ENCODE data around the gene CD200R1. TPM values are rescaled to one million over a fixed set of nuclear protein-coding genes. Genes with fewer than 3 reads are reported as not detected.

The CD200R1 gene
- total RNA-seq, 1 experiment from 2014 or later: not detected

DNA sequence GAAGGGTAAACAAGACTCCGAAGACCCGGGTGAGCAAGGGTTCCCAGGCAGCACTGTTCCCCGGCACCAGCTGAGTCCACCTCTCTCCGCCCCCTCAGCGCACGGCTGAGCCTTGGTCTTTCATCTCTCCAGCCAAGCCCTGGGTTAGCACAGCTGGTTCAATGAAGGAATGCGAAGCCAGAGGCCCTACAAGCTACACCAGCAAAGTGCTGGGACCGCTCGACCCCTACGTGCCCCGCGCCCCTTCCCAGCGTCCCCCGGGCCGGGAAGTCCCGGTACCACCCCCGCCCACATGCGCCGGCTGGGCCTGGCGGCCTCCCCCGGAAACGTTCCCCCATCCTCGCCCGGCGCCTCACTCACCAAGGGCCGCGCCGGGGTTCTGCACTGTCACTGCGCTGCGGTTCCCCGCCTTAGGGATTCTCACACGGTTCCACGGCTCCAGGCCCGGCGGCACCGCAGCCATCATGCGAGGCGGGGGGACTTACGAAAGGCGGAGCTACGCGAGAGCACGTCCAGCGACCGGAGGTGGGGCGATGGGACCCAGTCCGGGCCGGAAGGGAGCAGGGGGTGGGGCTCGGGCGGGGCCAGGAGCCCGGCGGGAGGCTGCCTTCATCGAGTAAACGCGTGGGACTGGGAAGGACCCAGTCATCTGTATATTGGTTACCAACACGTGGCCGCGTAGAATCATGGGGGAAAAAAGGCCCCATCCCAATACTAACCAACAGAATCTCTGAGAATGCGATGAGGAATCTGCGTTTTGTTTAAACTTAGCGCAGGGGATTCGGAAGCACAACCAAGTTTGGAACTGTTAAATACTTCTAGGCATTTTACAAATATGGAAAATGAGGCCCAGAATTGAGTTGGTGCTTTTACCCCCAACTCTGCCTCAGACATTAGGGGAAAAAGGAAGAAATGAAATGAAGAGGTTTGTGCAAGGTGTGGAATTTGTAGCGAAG is 44.6 kb upstream of the CD200R1 start:
- Histone ChIP-seq H3K79me2 (ENCODE audit: insufficient read depth, low read length) (peaks cover 11% of the 10 kb centered on the region; the same call in 1 of the 2 replicates), H3K4me2 (ENCODE audit: insufficient read depth, insufficient read length, low read length) (peak overlapping the region; percentile 88)
- WGBS (ENCODE audit: extremely low coverage, insufficient read length, low lambda C conversion rate): no CpG with 5 or more reads among the region's 63 CpGs

More for the DNA sequence above, 44.6 kb upstream of the CD200R1 start:
- H2BK120ac ChIP-seq (ENCODE audit: low read depth, low read length, poor library complexity, severe bottlenecking): no peak overlapping the region
- Mint-ChIP-seq H3K27ac (peak overlapping the region; percentile 96 to 98 (median 98)), H3K9me3 (peaks cover 2 to 6% of the 10 kb centered on the region in 2 experiments; a peak in 2 of 5 replicates), H3K36me3 (ENCODE audit: insufficient read depth in 1 of 3, low read depth in 3 of 3) (peaks cover 8 to 40% (median 28%) of the 10 kb centered on the region in 3 experiments; a peak in 6 of 7 replicates), H3K4me1 (peaks cover 26 to 32% of the 10 kb centered on the region in 2 experiments), H3K4me3 (peak overlapping the region; percentile 89 to 95), H3K27me3 (ENCODE audit: low read depth) (no peaks in the 10 kb centered on the region; the same call in none of the 2 replicates)
- no peak overlapping the region for H2BK5ac ChIP-seq (ENCODE audit: insufficient read length, low read length)
- peak overlapping the region; percentile 51 for H2AFZ ChIP-seq (ENCODE audit: low read length)
- peak overlapping the region; percentile 83 for H3K18ac ChIP-seq (ENCODE audit: insufficient read length, low read depth, low read length)
- H3K23ac ChIP-seq (ENCODE audit: insufficient read length, low read depth, low read length): no peak overlapping the region
- no peak overlapping the region for H3K56ac ChIP-seq (ENCODE audit: insufficient read length, low read depth, low read length)
- no peak overlapping the region for H4K8ac ChIP-seq (replicated peaks; ENCODE audit: insufficient read length, low read depth, low read length)
- H3T11ph ChIP-seq (ENCODE audit: low read length): no peak overlapping the region
- H3K14ac ChIP-seq (ENCODE audit: insufficient read depth, low read length): peak overlapping the region; percentile 87
- H2AK5ac ChIP-seq (ENCODE audit: insufficient read length, low read length): no peak overlapping the region
- H2BK15ac ChIP-seq (ENCODE audit: low read depth, low read length): no peak overlapping the region
- TF ChIP-seq CTCF (conservative IDR thresholded peaks at IDR 0.05): no peak
- H4K5ac ChIP-seq (ENCODE audit: insufficient read length, low read depth, low read length): no peak overlapping the region
- DNase-seq: peak; percentile 94
- H4K20me1 ChIP-seq (ENCODE audit: control insufficient read depth, insufficient read depth, insufficient read length): peaks cover 2% of the 10 kb centered on the region
- no peaks in the 10 kb centered on the region for H3K27me3 ChIP-seq (ENCODE audit: insufficient read depth, low read length)
- H3K27ac ChIP-seq (ENCODE audit: insufficient read length, low read depth, low read length): no peak overlapping the region
- no peaks in the 10 kb centered on the region for H3K9me3 ChIP-seq (ENCODE audit: control insufficient read depth, low read depth, low read length)
- H3K23me2 ChIP-seq (ENCODE audit: insufficient read length, low read depth, low read length, poor library complexity, severe bottlenecking): peaks cover 8% of the 10 kb centered on the region
- H3K4ac ChIP-seq (ENCODE audit: low read depth, low read length): no peak overlapping the region
- no peaks in the 10 kb centered on the region for H3K79me1 ChIP-seq (ENCODE audit: insufficient read depth, low read depth, low read length, poor library complexity, severe bottlenecking)
- no peak overlapping the region for H4K91ac ChIP-seq (ENCODE audit: insufficient read length, low read depth, low read length)
- H2BK20ac ChIP-seq (ENCODE audit: low read depth, low read length, poor library complexity, severe bottlenecking): no peak overlapping the region
- no peaks in the 10 kb centered on the region for H3K4me1 ChIP-seq (ENCODE audit: insufficient read depth, low read length)
- H3K9ac ChIP-seq (ENCODE audit: extremely low read depth, insufficient read length, low read length): peak overlapping the region; percentile 86
- no peak overlapping the region for H2BK12ac ChIP-seq (ENCODE audit: insufficient read length, low read depth, low read length)

Measured in H9 (cell line).